GM19025 (cell line): ENCODE data around the gene CIITA.
"Not testable (repeated sequence)": the region's sequence is repeated elsewhere in the genome, so short reads cannot be mapped to it uniquely, and the experiment has no call there.

Experiments used
- ATAC-seq: cut with Tn5 transposase; IDR thresholded peaks from one replicate; pipeline ENCODE4 v1.9.1; 2021; ENCODE audit warnings: mild to moderate bottlenecking, low read depth, moderate library complexity; ENCODE audit not compliant: unreplicated experiment

Gene CIITA

GRCh38 chr16:10876799-10877341, at the start of gene CIITA:
Gene CIITA (plus strand): TSS chr16:10877202. CDS start chr16:10877331, 129 bp downstream.
- peak; percentile 49 for ATAC-seq

GRCh38 chr16:10827691-10828341, 49.2 kb upstream of the CIITA start:
- ATAC-seq, result no peak

GRCh38 chr16:10828851-10829366, 48.1 kb upstream of the CIITA start:
- ATAC-seq, result no peak

- not testable (repeated sequence) for ATAC-seq
These were observed 47.5 kb upstream of the CIITA start for GRCh38 chr16:10829390-10830098.

GRCh38 chr16:10830240-10830639, 46.8 kb upstream of the CIITA start:
- ATAC-seq, result not testable (repeated sequence)

- ATAC-seq, result no peak
These were observed 44.8 kb upstream of the CIITA start for GRCh38 chr16:10831894-10832886.

GRCh38 chr16:10833271-10833670, 43.7 kb upstream of the CIITA start:
- no peak for ATAC-seq

GRCh38 chr16:10834130-10834529, 42.9 kb upstream of the CIITA start:
- no peak for ATAC-seq

GRCh38 chr16:10834766-10835165, 42.2 kb upstream of the CIITA start:
- no peak for ATAC-seq

GRCh38 chr16:10835281-10835931, 41.6 kb upstream of the CIITA start:
- ATAC-seq, result no peak

- ATAC-seq, result no peak
These were observed 40.7 kb upstream of the CIITA start for GRCh38 chr16:10836174-10836853.

- no peak for ATAC-seq
These were observed 38.3 kb upstream of the CIITA start for GRCh38 chr16:10838621-10839278.

GRCh38 chr16:10839279-10839666, 37.7 kb upstream of the CIITA start:
- ATAC-seq, result no peak

GRCh38 chr16:10840703-10841102, 36.3 kb upstream of the CIITA start:
- ATAC-seq, result no peak

GRCh38 chr16:10846213-10846998, 30.6 kb upstream of the CIITA start:
- no peak for ATAC-seq

GRCh38 chr16:10847176-10847575, 29.8 kb upstream of the CIITA start:
- no peak for ATAC-seq

- no peak for ATAC-seq
These were observed 27.1 kb upstream of the CIITA start for GRCh38 chr16:10849736-10850477.
